ENCODE data around the gene NAP1L5. TPM values are rescaled to one million over a fixed set of nuclear protein-coding genes. Genes with fewer than 3 reads are reported as not detected.

NAP1L5 gene
- total and polyA plus RNA-seq, 2 experiments from 2014 or later: 2.0 to 2.4 TPM

DNA sequence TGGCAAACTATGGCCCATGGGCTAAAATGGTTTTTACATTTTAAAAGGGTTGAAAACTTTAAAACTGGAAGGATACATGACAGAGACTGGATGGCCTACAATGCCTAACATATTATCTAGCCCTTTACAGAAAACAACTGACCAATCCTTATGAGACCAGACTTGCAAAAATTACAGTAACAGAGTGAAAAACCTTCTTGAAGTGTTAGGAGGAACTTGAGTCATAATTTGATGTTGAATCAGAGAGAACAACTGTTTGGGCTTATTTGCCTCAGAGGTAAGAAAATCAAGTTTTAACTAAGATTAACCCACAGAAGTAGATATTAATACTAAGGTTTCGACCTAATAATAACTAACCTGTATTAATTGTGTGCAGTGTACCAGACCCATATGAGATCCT lies 12.4 kb upstream of the NAP1L5 start:
- Mint-ChIP-seq H3K4me3 (no peak overlapping the region), H3K4me1 (peaks cover 3% of the 10 kb centered on the region; the same call in 1 of the 3 replicates), H3K27me3 (ENCODE audit: insufficient read depth, low read depth, poor library complexity) (no peaks in the 10 kb centered on the region), H3K36me3 (ENCODE audit: low read depth) (no peaks in the 10 kb centered on the region), H3K9me3 (no peaks in the 10 kb centered on the region), H3K27ac (no peak overlapping the region)
- H3K4me1 ChIP-seq (ENCODE audit: insufficient read depth): no peaks in the 10 kb centered on the region
- no peaks in the 10 kb centered on the region for H4K20me1 ChIP-seq (replicated peaks; ENCODE audit: insufficient read depth)
- no peak for ATAC-seq
- no peak overlapping the region for H2AFZ ChIP-seq
- H3K4me2 ChIP-seq: no peak overlapping the region
- H3K79me2 ChIP-seq (replicated peaks; ENCODE audit: insufficient read depth): no peaks in the 10 kb centered on the region
- no peaks in the 10 kb centered on the region for H3K27me3 ChIP-seq (ENCODE audit: insufficient read depth)
- no peaks in the 10 kb centered on the region for H3K9me2 ChIP-seq (ENCODE audit: insufficient read depth)
- no peak overlapping the region for H3K27ac ChIP-seq (ENCODE audit: low read depth)
- DNase-seq (ENCODE audit: low spot score): no peak
- no peaks in the 10 kb centered on the region for H3K36me3 ChIP-seq (ENCODE audit: insufficient read depth)
- no peaks in the 10 kb centered on the region for H3F3A ChIP-seq (replicated peaks; ENCODE audit: low read depth)
- TF ChIP-seq, protein P1, sequence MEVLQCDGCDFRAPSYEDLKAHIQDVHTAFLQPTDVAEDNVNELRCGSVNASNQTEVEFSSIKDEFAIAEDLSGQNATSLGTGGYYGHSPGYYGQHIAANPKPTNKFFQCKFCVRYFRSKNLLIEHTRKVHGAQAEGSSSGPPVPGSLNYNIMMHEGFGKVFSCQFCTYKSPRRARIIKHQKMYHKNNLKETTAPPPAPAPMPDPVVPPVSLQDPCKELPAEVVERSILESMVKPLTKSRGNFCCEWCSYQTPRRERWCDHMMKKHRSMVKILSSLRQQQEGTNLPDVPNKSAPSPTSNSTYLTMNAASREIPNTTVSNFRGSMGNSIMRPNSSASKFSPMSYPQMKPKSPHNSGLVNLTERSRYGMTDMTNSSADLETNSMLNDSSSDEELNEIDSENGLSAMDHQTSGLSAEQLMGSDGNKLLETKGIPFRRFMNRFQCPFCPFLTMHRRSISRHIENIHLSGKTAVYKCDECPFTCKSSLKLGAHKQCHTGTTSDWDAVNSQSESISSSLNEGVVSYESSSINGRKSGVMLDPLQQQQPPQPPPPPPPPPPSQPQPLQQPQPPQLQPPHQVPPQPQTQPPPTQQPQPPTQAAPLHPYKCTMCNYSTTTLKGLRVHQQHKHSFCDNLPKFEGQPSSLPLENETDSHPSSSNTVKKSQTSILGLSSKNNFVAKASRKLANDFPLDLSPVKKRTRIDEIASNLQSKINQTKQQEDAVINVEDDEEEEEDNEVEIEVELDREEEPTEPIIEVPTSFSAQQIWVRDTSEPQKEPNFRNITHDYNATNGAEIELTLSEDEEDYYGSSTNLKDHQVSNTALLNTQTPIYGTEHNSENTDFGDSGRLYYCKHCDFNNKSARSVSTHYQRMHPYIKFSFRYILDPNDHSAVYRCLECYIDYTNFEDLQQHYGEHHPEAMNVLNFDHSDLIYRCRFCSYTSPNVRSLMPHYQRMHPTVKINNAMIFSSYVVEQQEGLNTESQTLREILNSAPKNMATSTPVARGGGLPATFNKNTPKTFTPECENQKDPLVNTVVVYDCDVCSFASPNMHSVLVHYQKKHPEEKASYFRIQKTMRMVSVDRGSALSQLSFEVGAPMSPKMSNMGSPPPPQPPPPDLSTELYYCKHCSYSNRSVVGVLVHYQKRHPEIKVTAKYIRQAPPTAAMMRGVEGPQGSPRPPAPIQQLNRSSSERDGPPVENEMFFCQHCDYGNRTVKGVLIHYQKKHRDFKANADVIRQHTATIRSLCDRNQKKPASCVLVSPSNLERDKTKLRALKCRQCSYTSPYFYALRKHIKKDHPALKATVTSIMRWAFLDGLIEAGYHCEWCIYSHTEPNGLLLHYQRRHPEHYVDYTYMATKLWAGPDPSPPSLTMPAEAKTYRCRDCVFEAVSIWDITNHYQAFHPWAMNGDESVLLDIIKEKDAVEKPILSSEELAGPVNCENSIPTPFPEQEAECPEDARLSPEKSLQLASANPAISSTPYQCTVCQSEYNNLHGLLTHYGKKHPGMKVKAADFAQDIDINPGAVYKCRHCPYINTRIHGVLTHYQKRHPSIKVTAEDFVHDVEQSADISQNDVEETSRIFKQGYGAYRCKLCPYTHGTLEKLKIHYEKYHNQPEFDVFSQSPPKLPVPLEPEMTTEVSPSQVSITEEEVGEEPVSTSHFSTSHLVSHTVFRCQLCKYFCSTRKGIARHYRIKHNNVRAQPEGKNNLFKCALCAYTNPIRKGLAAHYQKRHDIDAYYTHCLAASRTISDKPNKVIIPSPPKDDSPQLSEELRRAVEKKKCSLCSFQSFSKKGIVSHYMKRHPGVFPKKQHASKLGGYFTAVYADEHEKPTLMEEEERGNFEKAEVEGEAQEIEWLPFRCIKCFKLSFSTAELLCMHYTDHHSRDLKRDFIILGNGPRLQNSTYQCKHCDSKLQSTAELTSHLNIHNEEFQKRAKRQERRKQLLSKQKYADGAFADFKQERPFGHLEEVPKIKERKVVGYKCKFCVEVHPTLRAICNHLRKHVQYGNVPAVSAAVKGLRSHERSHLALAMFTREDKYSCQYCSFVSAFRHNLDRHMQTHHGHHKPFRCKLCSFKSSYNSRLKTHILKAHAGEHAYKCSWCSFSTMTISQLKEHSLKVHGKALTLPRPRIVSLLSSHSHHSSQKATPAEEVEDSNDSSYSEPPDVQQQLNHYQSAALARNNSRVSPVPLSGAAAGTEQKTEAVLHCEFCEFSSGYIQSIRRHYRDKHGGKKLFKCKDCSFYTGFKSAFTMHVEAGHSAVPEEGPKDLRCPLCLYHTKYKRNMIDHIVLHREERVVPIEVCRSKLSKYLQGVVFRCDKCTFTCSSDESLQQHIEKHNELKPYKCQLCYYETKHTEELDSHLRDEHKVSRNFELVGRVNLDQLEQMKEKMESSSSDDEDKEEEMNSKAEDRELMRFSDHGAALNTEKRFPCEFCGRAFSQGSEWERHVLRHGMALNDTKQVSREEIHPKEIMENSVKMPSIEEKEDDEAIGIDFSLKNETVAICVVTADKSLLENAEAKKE (CRISPR knock-in tag; IDR thresholded peaks at IDR 0.05): no peak
- TF ChIP-seq, protein P2, sequence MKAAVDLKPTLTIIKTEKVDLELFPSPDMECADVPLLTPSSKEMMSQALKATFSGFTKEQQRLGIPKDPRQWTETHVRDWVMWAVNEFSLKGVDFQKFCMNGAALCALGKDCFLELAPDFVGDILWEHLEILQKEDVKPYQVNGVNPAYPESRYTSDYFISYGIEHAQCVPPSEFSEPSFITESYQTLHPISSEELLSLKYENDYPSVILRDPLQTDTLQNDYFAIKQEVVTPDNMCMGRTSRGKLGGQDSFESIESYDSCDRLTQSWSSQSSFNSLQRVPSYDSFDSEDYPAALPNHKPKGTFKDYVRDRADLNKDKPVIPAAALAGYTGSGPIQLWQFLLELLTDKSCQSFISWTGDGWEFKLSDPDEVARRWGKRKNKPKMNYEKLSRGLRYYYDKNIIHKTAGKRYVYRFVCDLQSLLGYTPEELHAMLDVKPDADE (IDR thresholded peaks at IDR 0.05): no peak
- no peak for TF ChIP-seq STAT1 (IDR thresholded peaks at IDR 0.05; ENCODE audit: unreplicated experiment)
- TF ChIP-seq ZNF331 (CRISPR knock-in tag; IDR thresholded peaks at IDR 0.05; ENCODE audit: low read depth): no peak
- TF ChIP-seq EZH2phosphoT487 (IDR thresholded peaks at IDR 0.05; ENCODE audit: unreplicated experiment): no peak
- TF ChIP-seq, protein P3, sequence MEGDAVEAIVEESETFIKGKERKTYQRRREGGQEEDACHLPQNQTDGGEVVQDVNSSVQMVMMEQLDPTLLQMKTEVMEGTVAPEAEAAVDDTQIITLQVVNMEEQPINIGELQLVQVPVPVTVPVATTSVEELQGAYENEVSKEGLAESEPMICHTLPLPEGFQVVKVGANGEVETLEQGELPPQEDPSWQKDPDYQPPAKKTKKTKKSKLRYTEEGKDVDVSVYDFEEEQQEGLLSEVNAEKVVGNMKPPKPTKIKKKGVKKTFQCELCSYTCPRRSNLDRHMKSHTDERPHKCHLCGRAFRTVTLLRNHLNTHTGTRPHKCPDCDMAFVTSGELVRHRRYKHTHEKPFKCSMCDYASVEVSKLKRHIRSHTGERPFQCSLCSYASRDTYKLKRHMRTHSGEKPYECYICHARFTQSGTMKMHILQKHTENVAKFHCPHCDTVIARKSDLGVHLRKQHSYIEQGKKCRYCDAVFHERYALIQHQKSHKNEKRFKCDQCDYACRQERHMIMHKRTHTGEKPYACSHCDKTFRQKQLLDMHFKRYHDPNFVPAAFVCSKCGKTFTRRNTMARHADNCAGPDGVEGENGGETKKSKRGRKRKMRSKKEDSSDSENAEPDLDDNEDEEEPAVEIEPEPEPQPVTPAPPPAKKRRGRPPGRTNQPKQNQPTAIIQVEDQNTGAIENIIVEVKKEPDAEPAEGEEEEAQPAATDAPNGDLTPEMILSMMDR (conservative IDR thresholded peaks at IDR 0.05; ENCODE audit: low read depth in 2 of 2): no peak
- no peak for TF ChIP-seq EZH2 (IDR thresholded peaks at IDR 0.05; ENCODE audit: low read depth, unreplicated experiment)
- TF ChIP-seq POLR2AphosphoS5 (IDR thresholded peaks at IDR 0.05; ENCODE audit: low read depth): no peak
- no peak for TF ChIP-seq JUNB (IDR thresholded peaks at IDR 0.05; ENCODE audit: unreplicated experiment)
- no peak for TF ChIP-seq ZNF114 (CRISPR knock-in tag; IDR thresholded peaks at IDR 0.05)
- no peak for TF ChIP-seq NANOG (IDR thresholded peaks at IDR 0.05; ENCODE audit: borderline replicate concordance)
- H3K4me3 ChIP-seq: no peak overlapping the region

All from GM23338 (cell line).